Endodermal cell (in vitro differentiated cells): ENCODE measurements around the gene MYH6. TPM values are rescaled to one million over a fixed set of nuclear protein-coding genes. Genes with fewer than 3 reads are reported as not detected.

Experiments used
- DNase-seq: peaks from one replicate; pipeline ENCODE4 v3.0.0-alpha.2; 2017
- H3K27ac ChIP-seq: 2 replicates; pipeline ENCODE4 v1.5.1; 2013; ENCODE audit warnings: mild to moderate bottlenecking, low read depth, low read length, moderate library complexity
- H3K27me3 ChIP-seq: 2 replicates; pipeline ENCODE4 v1.6.1; 2013; ENCODE audit warnings: mild to moderate bottlenecking, low read length, moderate library complexity; ENCODE audit not compliant: insufficient read depth, control insufficient read depth, poor library complexity, severe bottlenecking
- H3K36me3 ChIP-seq: 2 replicates; pipeline ENCODE4 v1.7.0; 2013; ENCODE audit warnings: mild to moderate bottlenecking, low read length, moderate library complexity; ENCODE audit not compliant: control insufficient read depth, insufficient read depth
- H3K4me1 ChIP-seq: one replicate; pipeline ENCODE4 v1.7.0; 2013; ENCODE audit warnings: low read length; ENCODE audit not compliant: control insufficient read depth, insufficient read depth
- H3K4me3 ChIP-seq: 2 replicates; pipeline ENCODE4 v1.5.1; 2013; ENCODE audit warnings: mild to moderate bottlenecking, low read length, moderate library complexity
- H3K9ac ChIP-seq: 2 replicates; pipeline ENCODE4 v1.6.1; 2013; ENCODE audit warnings: mild to moderate bottlenecking, low read length, moderate library complexity; ENCODE audit not compliant: poor library complexity, severe bottlenecking; ENCODE audit errors: extremely low read depth
- H3K9me3 ChIP-seq: 2 replicates; pipeline ENCODE4 v1.6.1; 2013; ENCODE audit warnings: mild to moderate bottlenecking, low read length, moderate library complexity; ENCODE audit not compliant: control insufficient read depth
- H3K27ac Mint-ChIP-seq: 2 replicates; pipeline ENCODE4 v1.8.0; 2020; ENCODE audit warnings: mixed read lengths
- H3K27me3 Mint-ChIP-seq: 2 replicates; pipeline ENCODE4 v1.8.0; 2021; ENCODE audit warnings: mild to moderate bottlenecking, mixed read lengths; ENCODE audit not compliant: insufficient read depth
- H3K36me3 Mint-ChIP-seq: 2 replicates; pipeline ENCODE4 v1.8.0; 2020; ENCODE audit warnings: low read depth, mixed read lengths
- H3K4me1 Mint-ChIP-seq: 2 replicates; pipeline ENCODE4 v1.8.0; 2020; ENCODE audit warnings: mixed read lengths
- H3K4me3 Mint-ChIP-seq: 2 replicates; pipeline ENCODE4 v1.8.0; 2020; ENCODE audit warnings: mild to moderate bottlenecking, moderate library complexity, mixed read lengths
- H3K9me3 Mint-ChIP-seq: 2 replicates; pipeline ENCODE4 v1.8.0; 2020; ENCODE audit warnings: mild to moderate bottlenecking, mixed read lengths
- WGBS, 2 experiments: methylation state at CpG; one replicate each; pipeline versions ENCODE4 v1.1.5 to v1.1.7; 2013; ENCODE audit warnings: missing lambda C conversion rate in 2 of 2, mixed read lengths in 1 of 2; ENCODE audit not compliant: insufficient coverage in 1 of 2, insufficient read length in 1 of 2; 5-methylcytosine and 5-hydroxymethylcytosine counted together
- total RNA-seq, 2 donors: library from RNA; stranded (reverse); fragmentation: NEBNext Ultra II Directional in 1 of 2; extraction: Animal tissue kit (Norgen Biotek cat#: 25700) in 1 of 2; gene quantifications; 2 replicates in 1 of 2; 3 replicates in 1 of 2; pipeline ENCODE4 v1.2.1, GENCODE V29; 2021
- TF ChIP-seq, protein P1 (sequence below): fragments of 200-600 bp; sonication (generic); conservative IDR thresholded peaks from 2 replicates; pipeline ENCODE4 v1.5.0; 2021; ENCODE audit warnings: antibody characterized with exemption, mild to moderate bottlenecking

The MYH6 gene
- total RNA-seq, 2 donors from 2014 or later = not detected

DNA sequence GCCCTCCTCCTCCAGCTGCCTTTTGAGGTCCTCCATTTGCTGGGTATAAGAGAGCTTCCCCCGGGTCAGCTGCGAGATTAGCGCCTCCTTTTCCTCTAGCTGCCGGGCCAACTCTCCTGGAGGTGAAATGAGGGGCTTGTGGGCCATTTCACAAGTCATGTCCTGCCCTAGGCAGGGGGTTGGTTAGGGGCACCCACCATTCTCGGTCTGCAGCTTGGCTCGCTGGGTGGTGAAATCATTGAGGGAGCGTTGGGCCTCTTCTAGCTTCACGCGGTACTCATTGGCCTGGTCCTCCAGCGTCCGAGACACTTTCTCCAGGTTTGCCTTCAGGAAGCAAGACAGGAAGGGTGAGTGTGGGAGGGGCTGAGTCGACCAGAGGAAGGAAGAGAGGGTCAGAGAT, 18.7 kb downstream of the MYH6 start:
- no peak for DNase-seq
- Mint-ChIP-seq H3K4me3 (no peak overlapping the region), H3K27me3 (peaks cover 25% of the 10 kb centered on the region), H3K4me1 (peaks cover 5% of the 10 kb centered on the region), H3K36me3 (no peaks in the 10 kb centered on the region), H3K9me3 (no peaks in the 10 kb centered on the region), H3K27ac (no peak overlapping the region)
- H3K27me3 ChIP-seq = peaks cover 14% of the 10 kb centered on the region
- no peak overlapping the region for H3K4me3 ChIP-seq
- 90 to 91% methylated on average over 7 to 12 of the region's 12 CpGs for WGBS, 2 experiments
- no peaks in the 10 kb centered on the region for H3K36me3 ChIP-seq
- TF ChIP-seq, protein P1, sequence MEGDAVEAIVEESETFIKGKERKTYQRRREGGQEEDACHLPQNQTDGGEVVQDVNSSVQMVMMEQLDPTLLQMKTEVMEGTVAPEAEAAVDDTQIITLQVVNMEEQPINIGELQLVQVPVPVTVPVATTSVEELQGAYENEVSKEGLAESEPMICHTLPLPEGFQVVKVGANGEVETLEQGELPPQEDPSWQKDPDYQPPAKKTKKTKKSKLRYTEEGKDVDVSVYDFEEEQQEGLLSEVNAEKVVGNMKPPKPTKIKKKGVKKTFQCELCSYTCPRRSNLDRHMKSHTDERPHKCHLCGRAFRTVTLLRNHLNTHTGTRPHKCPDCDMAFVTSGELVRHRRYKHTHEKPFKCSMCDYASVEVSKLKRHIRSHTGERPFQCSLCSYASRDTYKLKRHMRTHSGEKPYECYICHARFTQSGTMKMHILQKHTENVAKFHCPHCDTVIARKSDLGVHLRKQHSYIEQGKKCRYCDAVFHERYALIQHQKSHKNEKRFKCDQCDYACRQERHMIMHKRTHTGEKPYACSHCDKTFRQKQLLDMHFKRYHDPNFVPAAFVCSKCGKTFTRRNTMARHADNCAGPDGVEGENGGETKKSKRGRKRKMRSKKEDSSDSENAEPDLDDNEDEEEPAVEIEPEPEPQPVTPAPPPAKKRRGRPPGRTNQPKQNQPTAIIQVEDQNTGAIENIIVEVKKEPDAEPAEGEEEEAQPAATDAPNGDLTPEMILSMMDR = no peak
- H3K9ac ChIP-seq = no peak overlapping the region
- no peaks in the 10 kb centered on the region for H3K9me3 ChIP-seq
- no peaks in the 10 kb centered on the region for H3K4me1 ChIP-seq
- H3K27ac ChIP-seq = no peak overlapping the region

DNA sequence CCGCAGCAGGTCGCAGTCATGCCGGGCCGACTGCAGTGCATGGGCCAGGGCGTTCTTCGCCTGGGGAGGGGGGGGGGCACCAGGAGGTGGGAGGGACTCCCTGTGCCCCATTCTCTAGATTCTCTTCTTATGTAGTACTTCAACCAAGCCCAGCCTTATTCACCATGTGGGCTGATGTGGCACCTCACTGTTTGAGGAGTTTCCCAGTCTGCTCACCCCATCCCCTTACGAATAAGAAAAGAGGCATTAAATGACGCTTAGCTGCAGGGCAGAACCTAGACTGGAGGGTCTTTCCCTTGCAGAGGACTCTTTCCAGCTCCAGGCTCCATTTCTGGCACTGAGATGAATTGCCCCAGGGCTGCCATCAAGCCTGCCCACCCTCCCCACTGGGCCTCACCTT, 19.1 kb downstream of the MYH6 start:
- DNase-seq = no peak
- no peak overlapping the region for H3K4me3 Mint-ChIP-seq
- WGBS, 2 experiments = 93 to 95% methylated on average over 2 to 8 of the region's 8 CpGs
- no peaks in the 10 kb centered on the region for H3K9me3 Mint-ChIP-seq
- H3K27ac Mint-ChIP-seq = no peak overlapping the region
- Histone ChIP-seq H3K36me3 (no peaks in the 10 kb centered on the region), H3K9me3 (no peaks in the 10 kb centered on the region), H3K27ac (no peak overlapping the region), H3K4me3 (no peak overlapping the region), H3K4me1 (no peaks in the 10 kb centered on the region), H3K27me3 (peaks cover 14% of the 10 kb centered on the region), H3K9ac (no peak overlapping the region)
- TF ChIP-seq, protein P1 = no peak
- H3K36me3 Mint-ChIP-seq = no peaks in the 10 kb centered on the region
- peaks cover 26% of the 10 kb centered on the region for H3K27me3 Mint-ChIP-seq
- peaks cover 5% of the 10 kb centered on the region for H3K4me1 Mint-ChIP-seq

DNA sequence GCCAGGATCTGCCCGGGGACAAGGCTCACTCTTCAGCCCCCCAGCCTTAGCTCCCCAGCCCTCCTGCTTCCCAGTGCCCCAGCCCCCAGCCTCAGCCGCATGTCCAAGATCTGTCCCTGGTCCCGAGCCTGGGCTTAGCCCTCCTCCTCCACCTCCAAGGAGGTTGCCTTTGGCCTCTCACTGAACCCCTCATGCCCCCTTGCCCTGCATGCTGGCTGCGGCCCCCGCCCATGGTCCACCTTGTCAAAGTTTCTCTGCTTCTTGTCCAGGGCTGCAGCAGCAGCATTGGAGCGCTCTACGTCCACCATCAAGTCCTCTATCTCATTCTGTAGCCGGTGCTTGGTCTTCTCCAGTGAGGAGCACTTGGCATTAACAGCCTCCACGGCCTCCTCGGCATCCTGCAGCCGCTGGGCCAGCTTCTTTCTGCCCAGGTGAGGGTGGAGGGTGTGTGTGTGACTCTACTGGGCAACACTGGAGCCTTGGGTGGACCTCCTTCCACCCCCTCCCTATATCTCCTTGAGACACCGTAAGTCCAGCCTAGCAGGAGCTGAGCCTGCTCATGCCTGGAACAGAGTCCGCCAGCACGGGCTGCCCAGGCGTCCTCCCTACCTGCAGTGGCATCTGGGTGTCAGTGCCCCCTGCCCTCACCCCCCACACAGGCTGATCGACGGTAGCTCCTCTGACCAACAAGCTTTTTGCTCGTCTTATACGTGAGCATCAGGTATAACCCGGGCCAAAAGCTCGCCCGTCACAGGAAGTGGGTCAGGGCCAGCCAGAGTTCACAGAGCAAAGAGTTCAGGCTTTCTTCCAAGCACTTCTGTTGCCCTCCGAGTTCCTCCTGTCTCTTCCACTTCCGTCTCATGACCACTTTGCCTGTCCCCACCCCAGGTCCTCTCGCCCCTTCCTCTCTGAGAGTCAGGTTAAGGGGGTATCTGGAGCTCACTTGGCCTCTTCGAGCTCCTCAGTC, 19.9 kb downstream of the MYH6 start:
- no peak overlapping the region for H3K9ac ChIP-seq
- Mint-ChIP-seq H3K4me1 (peaks cover 5% of the 10 kb centered on the region), H3K27ac (no peak overlapping the region), H3K9me3 (no peaks in the 10 kb centered on the region), H3K36me3 (no peaks in the 10 kb centered on the region), H3K27me3 (peaks cover 29% of the 10 kb centered on the region), H3K4me3 (no peak overlapping the region)
- no peaks in the 10 kb centered on the region for H3K9me3 ChIP-seq
- H3K4me1 ChIP-seq = no peaks in the 10 kb centered on the region
- H3K36me3 ChIP-seq = no peaks in the 10 kb centered on the region
- DNase-seq = no peak
- H3K4me3 ChIP-seq = no peak overlapping the region
- H3K27ac ChIP-seq = no peak overlapping the region
- peaks cover 9% of the 10 kb centered on the region for H3K27me3 ChIP-seq
- TF ChIP-seq, protein P1 = no peak
- 91 to 93% methylated on average over 16 to 26 of the region's 26 CpGs for WGBS, 2 experiments
